ENCODE results near the gene SCGB1D1. TPM values are rescaled to one million over a fixed set of nuclear protein-coding genes. Genes with fewer than 3 reads are reported as not detected.
"Not testable (repeated sequence)": the region's sequence is repeated elsewhere in the genome, so short reads cannot be mapped to it uniquely, and the experiment has no call there.

Gene SCGB1D1
- total RNA-seq, 4 donors from 2014 or later = not detected

- H3K36me3 ChIP-seq = no peaks in the 10 kb centered on the region
- WGBS, 2 donors (ENCODE audit: low coverage in 1 of 2) = 77 to 84% methylated on average over 3 to 5 of the region's 5 CpGs
- no peak overlapping the region for H3K27ac ChIP-seq
- intact Hi-C loops (cut with DNase I; ENCODE audit: low total_unique reads) = no loop called here
- no peak for DNase-seq
- TF ChIP-seq EP300 (IDR thresholded peaks at IDR 0.05; ENCODE audit: low read depth) (no peak), POLR2AphosphoS5 (IDR thresholded peaks at IDR 0.05) (no peak), CTCF (IDR thresholded peaks at IDR 0.05) (no peak), POLR2A (IDR thresholded peaks at IDR 0.05) (no peak)
- H3K4me3 ChIP-seq = no peak overlapping the region
- no peaks in the 10 kb centered on the region for H3K4me1 ChIP-seq
- in situ Hi-C loops (cut with MboI; ENCODE audit: low pct_ligation_motif_present in 1 of 4, low pct_unique_long_range_greater_than_20kb in 1 of 4, low sequenced_read_pairs in 3 of 4) = loop anchor here in 1 of 4 donors (25.0 kb wide), 1 partner anchor 108 kb away; no protein-coding TSS in a partner anchor
- H3K27me3 ChIP-seq = peaks cover 14% of the 10 kb centered on the region
- no peaks in the 10 kb centered on the region for H3K9me3 ChIP-seq
Measured at GRCh38 chr11:62204430-62204829, 14.4 kb downstream of the SCGB1D1 start.

- H3K4me1 ChIP-seq = no peaks in the 10 kb centered on the region
- intact Hi-C loops (cut with DNase I; ENCODE audit: low total_unique reads) (no loop called here), in situ Hi-C loops (cut with MboI; ENCODE audit: low pct_ligation_motif_present in 1 of 4, low pct_unique_long_range_greater_than_20kb in 1 of 4, low sequenced_read_pairs in 3 of 4) (loop anchor here in 1 of 4 donors (25.0 kb wide), 1 partner anchor 107 kb away; no protein-coding TSS in a partner anchor)
- WGBS, 2 donors (ENCODE audit: low coverage in 1 of 2) = 94% methylated on average over 7 of the region's 7 CpGs; no CpG with 5 or more reads in 1 of the 2 donors
- no peak overlapping the region for H3K4me3 ChIP-seq
- no peak overlapping the region for H3K27ac ChIP-seq
- H3K9me3 ChIP-seq = no peaks in the 10 kb centered on the region
- H3K27me3 ChIP-seq = peaks cover 11% of the 10 kb centered on the region
- no peaks in the 10 kb centered on the region for H3K36me3 ChIP-seq
- no peak for DNase-seq
- TF ChIP-seq POLR2AphosphoS5 (IDR thresholded peaks at IDR 0.05) = no peak
- TF ChIP-seq POLR2A (IDR thresholded peaks at IDR 0.05) = no peak
- no peak for TF ChIP-seq CTCF (IDR thresholded peaks at IDR 0.05)
Measured at GRCh38 chr11:62205441-62205840, 15.4 kb downstream of the SCGB1D1 start.

GRCh38 chr11:62206276-62207066 lies 16.5 kb downstream of the SCGB1D1 start:
- WGBS, 2 donors (ENCODE audit: low coverage in 1 of 2) = 69 to 89% methylated on average over 3 to 12 of the region's 12 CpGs
- H3K4me3 ChIP-seq; intact Hi-C loops (cut with DNase I; ENCODE audit: low total_unique reads); H3K27me3 ChIP-seq; H3K36me3 ChIP-seq; DNase-seq; H3K4me1 ChIP-seq; H3K27ac ChIP-seq; H3K9me3 ChIP-seq: not testable (repeated sequence)
- in situ Hi-C loops (cut with MboI; ENCODE audit: low pct_ligation_motif_present in 1 of 4, low pct_unique_long_range_greater_than_20kb in 1 of 4, low sequenced_read_pairs in 3 of 4) = loop anchor here in 1 of 4 donors (25.0 kb wide), 1 partner anchor 106 kb away; no protein-coding TSS in a partner anchor

GRCh38 chr11:62208785-62209144 lies 18.7 kb downstream of the SCGB1D1 start:
- intact Hi-C loops (cut with DNase I; ENCODE audit: low total_unique reads) = no loop called here
- WGBS, 2 donors (ENCODE audit: low coverage in 1 of 2) = 94% methylated on average over 3 of the region's 4 CpGs; no CpG with 5 or more reads in 1 of the 2 donors
- no peaks in the 10 kb centered on the region for H3K36me3 ChIP-seq
- no peak overlapping the region for H3K4me3 ChIP-seq
- TF ChIP-seq POLR2AphosphoS5 (IDR thresholded peaks at IDR 0.05) (no peak), EP300 (IDR thresholded peaks at IDR 0.05; ENCODE audit: low read depth) (no peak), POLR2A (IDR thresholded peaks at IDR 0.05) (no peak), CTCF (IDR thresholded peaks at IDR 0.05) (no peak)
- H3K27ac ChIP-seq = no peak overlapping the region
- H3K4me1 ChIP-seq = no peaks in the 10 kb centered on the region
- peaks cover 4% of the 10 kb centered on the region for H3K27me3 ChIP-seq
- no peaks in the 10 kb centered on the region for H3K9me3 ChIP-seq
- in situ Hi-C loops (cut with MboI; ENCODE audit: low pct_ligation_motif_present in 1 of 4, low pct_unique_long_range_greater_than_20kb in 1 of 4, low sequenced_read_pairs in 3 of 4) = loop anchor here in 1 of 4 donors (25.0 kb wide), 1 partner anchor 104 kb away; no protein-coding TSS in a partner anchor
- no peak for DNase-seq
